HG03575 (cell line): ENCODE data around the gene GPR161.

ENCODE experiments used
- ATAC-seq: cut with Tn5 transposase; IDR thresholded peaks from one replicate; pipeline ENCODE4 v1.9.1; 2021; ENCODE audit not compliant: unreplicated experiment, insufficient number of reproducible peaks, low FRiP score; ENCODE audit errors: extremely low read depth

GPR161 gene

DNA sequence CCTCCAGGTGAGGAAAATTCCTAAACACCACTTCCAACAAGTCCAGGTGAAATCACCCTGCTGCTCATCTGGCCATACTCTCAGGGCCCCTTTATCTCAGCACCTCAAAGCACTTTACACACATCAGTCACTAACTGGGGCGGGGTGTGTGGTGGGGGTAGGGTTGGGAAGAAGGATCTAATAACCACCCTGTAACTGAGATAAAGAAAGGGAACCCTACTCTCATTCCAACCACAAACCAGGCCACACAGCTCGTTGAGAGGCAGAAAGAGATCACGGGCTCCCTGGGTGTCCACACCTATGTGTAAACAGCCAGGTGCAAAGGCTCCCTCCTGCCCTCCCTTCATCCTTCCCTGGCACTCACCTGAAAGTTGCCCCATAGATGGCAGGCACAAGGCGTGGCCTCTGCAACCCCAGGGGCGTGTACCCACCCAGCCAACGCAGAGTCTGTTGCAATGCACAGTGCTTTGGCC is 20.4 kb downstream of the GPR161 start:
- ATAC-seq, result no peak

DNA sequence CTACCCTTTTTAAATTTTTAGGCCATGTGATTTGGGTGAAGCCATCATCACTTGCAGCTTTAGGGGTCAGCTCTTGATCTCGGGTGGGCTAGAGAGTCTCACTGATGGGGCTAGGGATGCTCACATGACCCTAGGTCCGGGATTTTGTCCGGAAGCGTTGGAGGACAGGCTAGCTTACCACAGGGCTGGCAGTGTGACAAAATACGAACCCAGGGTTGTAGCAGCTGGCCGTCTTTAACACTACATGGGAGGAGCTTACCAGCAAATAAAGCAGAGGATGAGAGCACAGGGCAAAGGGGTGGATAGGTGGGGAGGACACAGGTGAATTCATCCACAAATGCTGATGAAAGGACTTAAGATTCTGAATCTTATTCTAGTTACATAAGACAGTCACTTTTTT is 21.9 kb downstream of the GPR161 start:
- no peak for ATAC-seq

DNA sequence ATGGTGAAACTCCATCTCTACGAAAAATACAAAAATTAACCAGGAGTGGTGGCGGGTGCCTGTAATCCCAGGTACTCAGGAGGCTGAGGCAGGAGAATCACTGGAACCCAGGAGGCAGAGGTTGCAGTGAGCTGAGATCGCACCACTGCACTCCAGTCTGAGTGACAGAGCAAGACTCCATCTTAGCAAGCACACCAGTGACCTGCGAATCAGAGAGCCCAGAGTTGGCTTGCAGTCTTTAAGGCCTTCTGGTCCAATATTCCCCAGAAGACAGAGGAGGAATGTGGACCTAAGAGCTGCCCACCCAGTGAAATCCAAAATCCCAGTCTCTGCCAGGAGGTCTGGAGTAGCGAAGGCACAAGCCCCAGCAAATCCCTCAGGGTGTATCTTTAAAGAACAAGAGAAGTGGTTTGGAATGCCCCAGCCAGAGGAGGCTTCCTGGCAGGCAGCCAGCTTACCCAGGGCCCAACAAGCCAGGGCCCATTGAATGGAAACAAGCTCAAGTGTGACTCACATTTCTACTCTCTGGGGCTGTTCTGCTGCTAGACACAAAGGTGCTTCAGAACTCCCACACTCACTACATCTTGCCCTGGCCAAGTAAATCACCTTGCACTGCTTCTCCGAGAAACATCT is 23.9 kb downstream of the GPR161 start:
- ATAC-seq, result no peak

GRCh38 chr1:168110896-168111545 is 25.7 kb downstream of the GPR161 start:
- no peak for ATAC-seq

DNA sequence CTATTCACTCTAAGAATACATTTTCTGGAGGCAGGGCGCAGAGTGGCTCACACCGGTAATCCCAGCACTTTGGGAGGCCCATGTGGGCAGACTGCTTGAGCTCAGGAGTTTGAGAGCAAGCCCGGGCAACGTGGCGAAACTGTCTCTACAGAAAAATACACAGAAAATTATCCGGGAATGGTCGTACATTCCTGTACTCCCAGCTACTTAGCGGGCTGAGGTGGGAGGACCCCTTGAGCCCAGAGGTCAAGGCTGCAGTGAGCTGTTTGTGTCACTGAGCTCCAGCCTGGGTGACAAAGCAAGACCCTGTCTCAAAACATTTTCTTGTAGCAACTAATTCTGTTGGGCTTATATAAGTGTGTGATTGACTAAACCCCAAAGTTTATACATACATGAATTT is 30.5 kb downstream of the GPR161 start:
- no peak for ATAC-seq

DNA sequence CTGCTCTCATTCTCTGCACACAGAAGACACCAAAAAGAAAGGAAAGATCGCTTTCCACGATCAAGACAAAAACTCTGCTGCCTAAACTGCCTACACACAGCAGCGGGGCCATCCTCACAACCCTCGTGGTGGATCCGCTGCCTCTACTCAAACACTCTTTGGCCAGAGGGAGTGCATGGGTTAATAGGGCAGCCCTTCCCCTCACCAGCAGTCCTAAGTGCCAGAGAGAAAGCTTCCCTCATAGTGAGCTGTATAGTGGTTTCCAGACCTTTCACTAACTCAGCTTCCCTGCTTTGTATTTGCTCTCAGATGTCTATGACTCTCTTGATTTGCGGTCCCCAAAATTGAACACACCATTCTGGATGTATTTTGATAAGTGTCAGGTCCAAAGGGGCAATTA is 30.9 kb downstream of the GPR161 start:
- no peak for ATAC-seq

DNA sequence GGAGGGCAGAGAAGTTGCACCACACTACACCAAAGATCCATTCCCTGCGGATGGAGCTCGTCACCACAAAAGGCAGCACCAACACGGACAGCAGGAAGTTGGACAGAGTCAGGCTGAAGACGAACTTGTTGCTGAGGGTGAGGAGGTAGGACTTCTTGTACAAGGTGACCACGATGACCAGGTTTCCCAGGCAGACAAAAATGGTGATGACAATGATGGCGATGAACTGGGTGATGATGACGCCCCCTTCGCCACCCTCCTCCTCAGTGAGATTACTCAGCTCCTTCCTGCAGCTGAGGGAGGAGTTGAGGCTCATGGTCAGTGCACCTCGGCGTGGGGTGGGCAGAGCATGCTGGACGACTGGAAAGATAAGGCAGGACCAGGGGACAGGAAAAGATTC is 32.2 kb downstream of the GPR161 start:
- no peak for ATAC-seq

DNA sequence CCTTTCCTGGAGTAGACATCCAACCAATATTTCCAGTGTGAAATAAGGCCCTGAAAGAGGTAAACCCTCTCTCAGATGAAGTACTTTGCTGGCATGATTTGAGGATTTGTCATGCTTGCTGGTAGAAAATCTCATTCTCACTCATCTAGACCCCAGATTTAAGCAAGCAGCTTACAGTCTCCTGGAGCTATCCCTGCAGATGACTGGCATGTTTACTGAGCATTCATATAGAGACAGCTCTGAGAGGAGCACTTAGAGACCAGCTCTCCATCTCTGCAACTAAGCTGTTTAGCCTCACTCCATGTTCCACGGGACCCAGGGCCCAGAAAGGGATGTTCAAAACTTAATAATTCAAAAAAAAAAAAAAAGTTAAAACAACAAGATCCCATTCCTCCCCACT is 34.2 kb downstream of the GPR161 start:
- ATAC-seq, result no peak

DNA sequence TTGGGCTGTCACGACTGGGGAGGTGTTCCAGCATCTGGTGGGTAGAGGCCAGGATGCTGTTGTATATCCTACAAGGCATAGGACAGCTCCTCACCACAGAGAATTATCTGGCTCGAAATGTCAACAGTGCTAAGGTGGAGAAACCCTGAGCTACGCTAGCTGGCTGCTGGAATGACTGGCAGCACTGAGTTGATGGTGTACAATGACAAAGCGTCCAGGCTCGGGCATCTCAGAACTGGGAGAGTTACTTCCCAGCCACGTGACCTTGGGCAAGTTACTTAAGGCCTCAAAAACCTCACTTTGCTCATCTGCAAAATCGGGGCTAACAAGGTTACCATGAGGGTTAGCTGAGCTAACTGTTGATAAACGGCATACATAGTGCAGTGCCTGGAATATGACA is 35.4 kb downstream of the GPR161 start:
- ATAC-seq, result no peak

DNA sequence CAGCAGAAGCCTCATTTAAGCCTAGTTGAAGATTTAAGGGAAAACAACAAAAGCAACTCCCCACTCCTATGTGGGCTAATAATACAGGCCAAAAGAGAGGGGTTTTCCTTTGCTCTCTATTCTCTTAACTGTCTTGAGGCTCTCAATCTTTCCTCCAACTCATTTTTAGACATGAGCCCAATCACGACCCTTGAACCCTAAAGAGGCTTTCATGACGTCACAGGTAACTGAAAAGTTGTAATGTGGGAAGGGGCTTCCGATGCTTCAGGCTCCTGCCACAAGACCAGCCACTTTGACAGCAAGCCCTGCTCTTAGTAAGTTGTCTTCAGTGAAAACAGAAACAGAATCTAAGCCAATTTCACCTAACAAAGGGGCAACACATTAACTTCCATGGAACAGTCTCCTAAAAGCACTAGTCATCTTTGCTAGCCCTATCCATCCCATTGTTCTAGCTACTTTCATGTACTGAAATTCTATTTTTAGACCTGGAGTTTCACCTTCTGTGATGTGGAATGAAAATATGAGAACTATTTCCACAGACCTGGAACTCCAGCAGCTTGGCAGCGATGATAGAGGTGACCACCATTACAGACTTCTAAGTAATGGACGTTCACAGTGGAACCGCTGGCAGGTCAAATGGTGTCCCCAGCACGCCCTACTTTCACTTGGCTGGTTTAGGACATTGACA is 36.3 kb downstream of the GPR161 start:
- no peak for ATAC-seq

GRCh38 chr1:168099337-168099801 is 37.4 kb downstream of the GPR161 start:
- no peak for ATAC-seq

- ATAC-seq, result no peak
These were observed 38.0 kb downstream of the GPR161 start for GRCh38 chr1:168098534-168099320.

- ATAC-seq, result no peak
These were observed 38.7 kb downstream of the GPR161 start for GRCh38 chr1:168097921-168098528.

DNA sequence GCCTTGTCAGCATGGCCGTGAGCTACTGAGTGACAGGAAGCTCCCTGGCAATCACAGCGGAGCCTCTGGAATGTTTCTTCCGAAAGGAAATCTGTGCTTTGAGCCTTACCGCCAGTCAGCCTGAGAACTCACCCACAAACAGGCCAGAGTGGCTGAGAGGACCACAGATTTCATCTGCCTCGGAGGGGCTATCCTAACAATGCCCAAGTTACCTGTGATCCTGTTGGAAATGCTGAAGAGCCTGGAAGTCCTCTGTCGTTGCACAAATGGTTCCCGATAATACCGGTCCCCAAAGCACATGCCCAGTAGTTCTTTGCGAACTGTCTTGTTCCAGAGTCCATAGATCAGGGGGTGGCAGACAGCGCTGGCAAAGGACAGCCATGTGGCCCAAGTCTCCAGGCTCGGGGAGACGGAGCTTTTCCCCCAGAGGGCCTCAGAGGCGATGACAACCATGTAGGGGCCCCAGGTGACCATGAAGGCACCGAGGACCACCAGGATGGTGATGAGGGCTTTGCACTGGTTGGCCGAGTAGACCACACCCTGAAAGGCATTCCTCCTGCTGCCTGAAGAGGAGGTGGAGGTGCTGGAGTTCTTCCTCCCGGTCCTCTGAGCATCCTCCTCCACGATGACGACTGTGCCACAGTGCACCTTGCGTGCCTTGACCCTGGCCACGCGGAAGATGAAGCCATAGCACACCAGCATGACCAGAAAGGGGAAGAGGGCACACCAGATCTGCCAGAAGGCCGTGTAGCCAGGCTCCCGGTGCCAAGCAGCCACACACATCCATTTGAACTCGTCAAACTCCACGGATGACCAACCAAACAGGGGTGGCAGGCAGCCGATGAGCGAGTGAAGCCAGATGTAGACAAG is 40.2 kb downstream of the GPR161 start:
- ATAC-seq, result no peak

DNA sequence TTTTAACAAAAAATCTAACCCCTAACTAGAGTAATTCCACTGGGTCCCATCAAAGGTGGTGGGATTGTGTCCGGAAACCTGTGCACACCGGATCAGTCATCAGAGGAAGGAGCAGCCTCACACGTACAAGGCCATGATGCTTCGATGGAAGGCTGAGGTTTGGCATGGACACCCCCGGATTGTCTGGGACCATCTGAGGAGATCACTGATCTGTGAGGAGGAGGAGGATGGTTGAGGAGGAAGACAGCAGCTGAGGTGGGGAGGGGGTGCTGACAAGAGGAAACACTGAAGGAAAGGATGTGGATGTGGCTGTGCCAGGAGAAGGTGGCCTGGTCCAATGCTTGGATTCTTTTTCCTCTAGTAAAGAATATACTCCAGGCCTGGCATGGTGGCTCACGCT is 41.3 kb downstream of the GPR161 start:
- no peak for ATAC-seq

DNA sequence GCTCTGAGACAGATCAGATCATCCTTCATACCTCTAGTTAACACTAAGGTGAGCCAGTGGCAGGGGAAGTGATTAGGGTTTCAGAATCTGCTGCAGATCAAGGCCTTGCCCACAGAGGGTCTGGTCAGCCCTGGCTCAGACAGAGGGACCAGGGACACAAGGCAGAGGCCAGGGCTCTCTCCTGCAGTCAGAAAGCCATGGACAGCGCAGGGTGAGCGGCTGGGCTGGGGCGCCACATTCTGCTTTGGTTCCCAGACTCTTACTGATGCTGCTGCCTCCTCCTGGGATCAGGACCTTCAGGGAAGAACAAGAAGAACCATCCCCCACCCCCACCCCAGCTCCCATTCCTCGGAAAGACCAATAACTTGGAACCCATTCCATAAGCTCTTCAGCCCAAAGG is 43.1 kb downstream of the GPR161 start:
- no peak for ATAC-seq

- ATAC-seq, result no peak
These were observed 44.0 kb downstream of the GPR161 start for GRCh38 chr1:168092566-168093355.
